ENCODE results near the gene SLAIN2. TPM values are rescaled to one million over a fixed set of nuclear protein-coding genes. Genes with fewer than 3 reads are reported as not detected.
A peak's percentile ranks its signal among the peaks of the same experiment; 100 is the strongest.

The SLAIN2 gene
- total RNA-seq, 1 experiment from 2014 or later, result 30.8 TPM

DNA sequence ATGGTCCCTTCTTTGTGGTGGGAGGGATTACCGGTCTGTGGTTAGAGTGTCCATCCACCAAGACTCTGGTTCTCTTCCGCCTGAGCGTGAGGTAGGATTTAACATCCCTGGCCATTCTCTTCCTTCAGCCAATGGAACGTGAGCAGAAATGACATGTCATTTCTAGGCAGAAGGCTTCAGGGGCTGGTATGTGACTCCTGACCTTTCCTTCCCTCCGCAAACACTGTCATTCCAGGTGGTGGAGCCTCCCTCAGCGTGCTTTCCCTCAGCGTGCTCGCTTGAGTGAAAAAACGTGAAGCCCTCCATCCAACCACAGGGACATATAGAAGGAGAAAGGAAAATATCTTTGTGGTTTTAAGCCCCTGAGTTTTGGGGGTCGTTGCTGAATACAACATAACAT lies 107.8 kb downstream of the SLAIN2 start:
- Histone ChIP-seq H2BK120ac (ENCODE audit: low read depth, low read length, poor library complexity, severe bottlenecking) (no peak overlapping the region), H3K4ac (ENCODE audit: low read depth, low read length) (no peak overlapping the region), H3K9ac (ENCODE audit: extremely low read depth, insufficient read length, low read length) (no peak overlapping the region), H2BK15ac (ENCODE audit: low read depth, low read length) (no peak overlapping the region), H3K23ac (ENCODE audit: insufficient read length, low read depth, low read length) (no peak overlapping the region), H3T11ph (ENCODE audit: low read length) (no peak overlapping the region), H4K5ac (ENCODE audit: insufficient read length, low read depth, low read length) (no peak overlapping the region), H3K79me1 (ENCODE audit: insufficient read depth, low read depth, low read length, poor library complexity, severe bottlenecking) (no peaks in the 10 kb centered on the region), H3K27ac (ENCODE audit: insufficient read length, low read depth, low read length) (no peak overlapping the region), H2BK12ac (ENCODE audit: insufficient read length, low read depth, low read length) (no peak overlapping the region), H2AFZ (ENCODE audit: low read length) (no peak overlapping the region), H3K56ac (ENCODE audit: insufficient read length, low read depth, low read length) (no peak overlapping the region), H3K18ac (ENCODE audit: insufficient read length, low read depth, low read length) (no peak overlapping the region), H2BK20ac (ENCODE audit: low read depth, low read length, poor library complexity, severe bottlenecking) (no peak overlapping the region), H4K20me1 (ENCODE audit: control insufficient read depth, insufficient read depth, insufficient read length) (no peaks in the 10 kb centered on the region), H2BK5ac (ENCODE audit: insufficient read length, low read length) (no peak overlapping the region), H3K23me2 (ENCODE audit: insufficient read length, low read depth, low read length, poor library complexity, severe bottlenecking) (no peaks in the 10 kb centered on the region), H3K14ac (ENCODE audit: insufficient read depth, low read length) (no peak overlapping the region), H3K27me3 (ENCODE audit: insufficient read depth, low read length) (no peaks in the 10 kb centered on the region), H3K79me2 (ENCODE audit: insufficient read depth, low read length) (no peaks in the 10 kb centered on the region), H4K91ac (ENCODE audit: insufficient read length, low read depth, low read length) (no peak overlapping the region), H4K8ac (replicated peaks; ENCODE audit: insufficient read length, low read depth, low read length) (no peak overlapping the region), H3K4me2 (ENCODE audit: insufficient read depth, insufficient read length, low read length) (no peak overlapping the region), H3K4me1 (ENCODE audit: insufficient read depth, low read length) (no peaks in the 10 kb centered on the region), H2AK5ac (ENCODE audit: insufficient read length, low read length) (no peak overlapping the region), H3K9me3 (ENCODE audit: control insufficient read depth, low read depth, low read length) (no peaks in the 10 kb centered on the region)
- no peak for DNase-seq
- no peak overlapping the region for H3K4me3 Mint-ChIP-seq
- no peak for TF ChIP-seq CTCF (conservative IDR thresholded peaks at IDR 0.05)
- H3K27me3 Mint-ChIP-seq (ENCODE audit: low read depth), result no peaks in the 10 kb centered on the region
- no peaks in the 10 kb centered on the region for H3K9me3 Mint-ChIP-seq
- H3K4me1 Mint-ChIP-seq, result no peaks in the 10 kb centered on the region
- no CpG with 5 or more reads among the region's 10 CpGs for WGBS (ENCODE audit: extremely low coverage, insufficient read length, low lambda C conversion rate)
- peak overlapping the region in 1 of 3 experiments; percentile 12; a peak in 1 of 7 replicates for H3K27ac Mint-ChIP-seq
- H3K36me3 Mint-ChIP-seq (ENCODE audit: insufficient read depth in 1 of 3, low read depth in 3 of 3), result no peaks in the 10 kb centered on the region

Measured in H9 (cell line).